Subcutaneous adipose tissue (tissue), 4 donors: ENCODE measurements around the gene CCDC126. TPM values are rescaled to one million over a fixed set of nuclear protein-coding genes. Genes with fewer than 3 reads are reported as not detected.

ENCODE experiments used
- total RNA-seq, 4 donors: library from RNA; depleted of rRNA; stranded (reverse); fragments of >200 nt; gene quantifications; one replicate each; pipeline ENCODE4 v1.1.0, GENCODE V29; 2016
- TF ChIP-seq, protein P1 (sequence below): fragments of 450-650 bp; IDR thresholded peaks from one replicate; pipeline ENCODE4 v1.5.1; 2016; ENCODE audit warnings: low read depth, mild to moderate bottlenecking, control low read depth, antibody characterized with exemption, moderate library complexity

The CCDC126 gene
- total RNA-seq, 4 donors from 2014 or later = 14.3 to 22.2 (median 19.3) TPM

DNA sequence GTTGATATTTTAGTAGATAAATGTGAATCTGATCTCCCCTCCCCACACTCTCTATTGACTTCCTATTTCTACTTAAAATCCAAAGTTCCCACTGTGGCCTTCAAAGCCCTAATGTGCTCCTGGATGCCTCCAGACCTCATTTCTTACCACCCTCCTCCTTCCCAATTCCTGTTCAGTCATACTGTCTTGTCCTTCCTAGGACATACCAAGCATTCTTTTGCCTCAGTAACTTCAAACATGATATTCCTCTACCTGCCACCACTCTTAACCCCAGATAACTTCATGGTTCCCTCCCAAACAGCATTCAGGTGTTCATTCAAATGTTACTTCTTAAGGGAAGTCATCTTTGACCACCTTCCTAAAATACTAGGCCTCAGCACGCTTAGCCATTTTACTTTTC is 48.6 kb downstream of the CCDC126 start:
- TF ChIP-seq, protein P1, sequence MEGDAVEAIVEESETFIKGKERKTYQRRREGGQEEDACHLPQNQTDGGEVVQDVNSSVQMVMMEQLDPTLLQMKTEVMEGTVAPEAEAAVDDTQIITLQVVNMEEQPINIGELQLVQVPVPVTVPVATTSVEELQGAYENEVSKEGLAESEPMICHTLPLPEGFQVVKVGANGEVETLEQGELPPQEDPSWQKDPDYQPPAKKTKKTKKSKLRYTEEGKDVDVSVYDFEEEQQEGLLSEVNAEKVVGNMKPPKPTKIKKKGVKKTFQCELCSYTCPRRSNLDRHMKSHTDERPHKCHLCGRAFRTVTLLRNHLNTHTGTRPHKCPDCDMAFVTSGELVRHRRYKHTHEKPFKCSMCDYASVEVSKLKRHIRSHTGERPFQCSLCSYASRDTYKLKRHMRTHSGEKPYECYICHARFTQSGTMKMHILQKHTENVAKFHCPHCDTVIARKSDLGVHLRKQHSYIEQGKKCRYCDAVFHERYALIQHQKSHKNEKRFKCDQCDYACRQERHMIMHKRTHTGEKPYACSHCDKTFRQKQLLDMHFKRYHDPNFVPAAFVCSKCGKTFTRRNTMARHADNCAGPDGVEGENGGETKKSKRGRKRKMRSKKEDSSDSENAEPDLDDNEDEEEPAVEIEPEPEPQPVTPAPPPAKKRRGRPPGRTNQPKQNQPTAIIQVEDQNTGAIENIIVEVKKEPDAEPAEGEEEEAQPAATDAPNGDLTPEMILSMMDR = no peak

DNA sequence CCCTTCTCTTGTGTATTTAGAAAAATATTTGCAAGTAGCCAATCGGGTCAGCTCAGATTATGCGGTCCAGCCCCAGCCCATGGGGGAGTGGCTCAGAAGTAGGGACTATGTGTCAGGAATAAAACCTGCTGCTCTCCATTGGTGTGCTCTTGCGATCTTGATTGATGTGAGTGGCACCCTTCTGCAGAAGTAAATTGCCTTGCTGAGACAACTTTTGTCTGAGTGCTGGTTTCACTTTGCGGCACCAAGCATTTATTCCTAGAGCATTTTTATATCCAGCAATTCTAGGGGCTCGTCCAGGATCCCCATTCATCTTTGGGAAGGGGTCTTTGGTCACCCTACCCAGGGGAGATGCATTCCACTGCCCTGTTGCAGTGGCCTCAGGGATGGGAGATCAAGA is 56.8 kb downstream of the CCDC126 start:
- TF ChIP-seq, protein P1 = no peak

DNA sequence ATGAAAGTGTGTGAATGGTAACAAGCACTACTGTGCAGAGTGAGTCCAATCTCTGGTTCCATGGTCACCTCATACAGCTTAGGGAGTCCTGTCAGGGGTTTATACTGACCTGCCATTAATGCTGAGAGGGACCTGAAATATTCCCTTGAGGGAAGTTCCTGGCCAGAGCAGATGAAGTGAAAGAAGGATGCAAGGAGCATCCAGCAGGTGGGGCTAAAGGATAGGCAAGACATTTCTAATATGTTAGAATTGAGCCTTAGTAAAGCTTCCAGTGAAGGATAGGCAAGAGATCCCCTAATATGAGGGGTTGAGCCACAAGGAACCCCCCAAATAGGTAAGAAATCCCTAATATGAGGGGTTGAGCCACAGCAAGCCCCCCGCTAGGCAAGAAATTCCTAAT is 57.3 kb downstream of the CCDC126 start:
- TF ChIP-seq, protein P1 = no peak

DNA sequence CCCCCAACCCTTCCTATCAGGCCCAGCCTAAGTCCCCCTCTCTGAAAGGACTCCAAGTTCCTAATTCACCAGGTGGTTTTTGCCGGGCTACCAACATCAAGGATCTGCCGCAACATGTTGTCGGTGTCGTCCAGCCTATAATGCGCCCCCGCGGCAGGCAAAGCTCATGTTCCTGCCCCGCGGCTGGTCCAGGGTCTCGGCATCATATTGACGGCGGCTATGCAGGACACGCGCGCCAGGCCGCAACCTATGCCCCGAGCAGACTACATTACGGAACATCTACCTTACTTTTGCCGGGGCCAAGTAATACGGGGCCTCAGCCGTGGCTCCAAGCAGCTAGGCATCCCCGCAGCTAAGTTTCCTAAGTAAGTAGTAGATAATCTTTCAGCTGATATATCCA is 58.3 kb downstream of the CCDC126 start:
- TF ChIP-seq, protein P1 = no peak

DNA sequence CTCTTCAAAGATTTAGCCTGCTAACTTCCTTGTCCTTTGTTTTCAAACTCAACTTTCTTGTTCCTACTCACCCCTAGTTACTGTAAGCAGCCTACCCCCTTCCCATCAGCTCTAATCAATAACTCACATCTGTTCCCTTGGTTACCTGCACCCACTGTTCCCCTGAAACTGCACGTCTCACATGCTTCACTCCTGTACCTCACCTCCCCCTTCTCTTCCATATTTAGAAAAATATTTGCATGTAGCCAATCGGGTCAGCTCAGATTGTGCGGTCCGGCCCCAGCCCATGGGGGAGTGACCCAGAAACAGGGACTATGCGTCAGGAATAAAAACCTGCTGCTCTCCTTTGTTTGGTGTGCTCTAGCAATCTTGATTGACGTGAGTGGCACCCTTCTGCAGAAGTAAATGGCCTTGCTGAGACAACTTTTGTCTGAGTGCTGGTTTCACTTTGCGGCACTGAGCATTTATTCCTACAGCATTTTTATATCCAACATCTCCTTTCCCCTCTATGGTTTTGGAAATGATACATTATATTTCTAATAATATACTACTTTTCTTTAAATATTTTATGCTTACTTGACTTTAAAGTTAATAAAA is 61.7 kb downstream of the CCDC126 start:
- TF ChIP-seq, protein P1 = no peak

DNA sequence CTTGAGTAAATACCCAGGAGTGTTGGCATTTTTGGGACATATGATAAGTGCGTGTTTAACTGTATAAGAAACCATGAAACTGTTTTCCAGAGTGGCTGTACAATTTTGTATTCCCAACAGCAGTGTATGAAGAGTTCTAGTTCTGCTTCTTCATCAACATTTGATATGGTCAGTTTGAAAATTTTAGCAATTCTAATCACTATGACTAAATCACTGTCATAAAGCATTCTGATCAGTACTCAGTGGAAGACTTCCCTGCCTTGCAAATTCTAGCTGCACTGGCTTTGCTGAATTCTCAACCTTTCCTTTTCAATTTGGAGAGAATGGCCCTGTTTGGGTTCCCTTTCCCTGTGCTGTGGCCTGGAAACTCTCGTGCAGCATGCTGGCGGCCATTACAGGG is 64.2 kb downstream of the CCDC126 start:
- TF ChIP-seq, protein P1 = no peak

DNA sequence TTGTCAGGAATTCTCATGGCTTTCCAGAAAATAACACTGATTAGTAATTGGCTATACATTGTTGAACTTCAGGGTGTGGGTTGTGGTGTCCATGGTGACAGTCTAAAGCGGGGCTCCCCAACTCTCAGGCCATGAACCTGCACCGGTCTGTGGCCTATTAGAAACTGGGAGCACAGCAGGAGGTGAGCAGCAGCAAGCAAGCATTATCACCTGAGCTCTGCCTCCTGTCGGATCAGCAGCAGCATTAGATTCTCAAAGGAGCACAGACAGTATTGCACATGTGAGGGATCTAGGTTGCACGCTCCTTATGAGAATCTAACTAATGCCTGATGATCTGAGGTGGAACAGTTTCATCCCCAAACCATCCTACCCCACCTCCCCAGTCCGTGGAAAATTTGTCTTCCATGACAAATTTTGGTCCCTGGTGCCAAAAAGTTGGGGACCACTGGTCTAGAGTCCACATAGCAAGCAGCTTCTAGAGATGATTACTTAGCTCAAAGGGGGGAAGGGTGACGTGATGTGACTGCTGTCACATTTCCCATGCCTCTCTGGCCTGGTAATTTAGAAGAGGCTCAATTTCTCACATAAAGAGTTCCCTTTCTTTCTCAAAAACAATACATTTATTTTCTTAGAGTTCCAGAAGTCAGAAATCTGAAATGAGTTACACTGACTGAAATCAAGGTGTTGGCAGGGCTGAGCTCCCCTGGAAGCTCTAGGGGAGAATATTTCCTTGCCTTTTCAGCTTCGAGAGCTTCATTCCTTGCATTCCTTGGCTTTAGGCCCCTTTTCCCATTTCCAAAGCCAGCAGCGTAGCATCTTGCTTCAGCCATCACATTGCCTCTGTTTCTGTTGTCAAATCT is 65.2 kb downstream of the CCDC126 start:
- TF ChIP-seq, protein P1 = no peak
